Glomerular endothelial cell (primary cell): Measurements from ENCODE around the gene FGF1. TPM values are rescaled to one million over a fixed set of nuclear protein-coding genes. Genes with fewer than 3 reads are reported as not detected.
A peak's percentile ranks its signal among the peaks of the same experiment; 100 is the strongest.

Experiments
- DNase-seq: peaks from one replicate; pipeline ENCODE4 v3.0.0-alpha.2; 2011; ENCODE audit warnings: low read depth, low spot score; ENCODE audit errors: extremely low read depth
- total RNA-seq: library from RNA; depleted of rRNA; stranded (reverse); fragments of >200 nt; gene quantifications from 2 replicates; pipeline ENCODE4 v1.2.3, GENCODE V29; 2015

The FGF1 gene
- total RNA-seq, 1 donor from 2014 or later: 1.5 TPM

GRCh38 chr5:142547445-142548380 lies 138.2 kb downstream of the FGF1 start:
- DNase-seq: no peak

GRCh38 chr5:142545650-142546322 lies 140.1 kb downstream of the FGF1 start:
- DNase-seq: no peak

GRCh38 chr5:142544946-142545649 lies 140.8 kb downstream of the FGF1 start:
- no peak for DNase-seq

- DNase-seq: no peak
Measured at GRCh38 chr5:142544071-142544753, 141.7 kb downstream of the FGF1 start.

- peak; percentile 60 for DNase-seq
Measured at GRCh38 chr5:142542906-142543305, 143.0 kb downstream of the FGF1 start.

Other genes with a start within 250 kb of the FGF1 start
- 14.0 and 33.1 TPM in 2 replicates for gene ARHGAP26, start 84.3 kb upstream of the FGF1 start, total RNA-seq